ENCODE data around the gene NRBP1.

NRBP1 gene

DNA sequence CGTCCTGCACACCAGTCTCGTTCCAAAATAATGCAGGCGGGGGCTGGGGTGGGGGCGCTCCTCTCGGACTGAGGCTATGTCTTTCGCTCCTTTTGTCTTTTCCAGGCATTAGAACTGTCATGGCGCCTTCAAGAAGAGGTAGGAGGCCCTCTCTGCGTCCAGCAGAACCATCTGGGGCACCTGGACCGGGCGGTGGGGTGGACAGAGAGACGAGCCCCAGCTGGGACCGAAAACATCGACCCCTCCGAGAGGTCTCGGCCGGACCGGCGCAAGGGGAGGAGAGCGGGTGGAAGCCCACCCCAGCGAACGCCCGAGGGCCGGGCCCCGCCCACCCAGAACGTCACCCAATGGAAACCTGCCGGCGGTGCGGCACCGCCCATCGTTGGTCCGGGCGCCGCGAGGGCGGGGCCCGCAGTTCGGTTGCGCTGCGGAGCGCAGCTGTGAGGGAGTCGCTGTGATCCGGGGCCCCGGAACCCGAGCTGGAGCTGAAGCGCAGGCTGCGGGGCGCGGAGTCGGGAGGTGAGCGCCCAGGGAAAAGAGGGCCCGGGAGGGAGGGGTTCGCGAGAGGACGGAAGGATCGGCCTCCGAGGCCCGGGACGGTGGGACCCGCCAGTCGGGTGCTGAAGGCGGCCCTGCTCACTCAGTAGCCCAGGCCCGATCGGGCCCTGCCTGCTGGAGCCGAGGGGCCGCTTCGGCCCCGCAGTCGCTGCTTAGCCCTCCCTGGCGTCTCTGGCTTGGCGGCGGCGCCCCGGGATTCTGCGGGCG lies at the start of gene NRBP1:
TSS of gene NRBP1 (plus strand) at position 419 of the 765 bp plus-strand sequence. CDS start 4,643 bp downstream, outside the sequence.
- DNase-seq: peak; percentile 95

GRCh38 chr2:27378809-27379290 lies 49.6 kb upstream of the NRBP1 start:
- no peak for DNase-seq

DNA sequence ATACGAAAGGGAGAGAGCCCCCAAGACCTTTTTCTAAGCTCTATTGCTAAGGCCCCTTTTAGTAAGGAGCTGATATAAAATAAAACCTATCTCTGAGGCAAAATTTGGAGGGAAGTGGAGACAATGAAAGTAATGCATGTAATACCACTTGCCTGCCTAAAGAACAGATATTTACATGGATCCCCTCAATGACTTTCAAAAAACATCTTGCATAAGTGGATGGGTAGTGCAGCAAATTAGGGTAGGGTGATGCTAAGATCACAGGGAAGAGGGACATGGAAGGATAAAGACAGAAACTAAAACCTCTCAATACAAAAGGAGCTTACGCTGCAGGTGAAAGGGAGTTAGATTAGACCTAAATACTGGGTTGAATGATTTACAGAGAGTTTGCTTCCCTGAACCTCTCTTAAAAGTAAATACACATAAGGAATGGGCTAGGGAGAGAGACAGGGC lies 49.0 kb upstream of the NRBP1 start:
- no peak for DNase-seq

DNA sequence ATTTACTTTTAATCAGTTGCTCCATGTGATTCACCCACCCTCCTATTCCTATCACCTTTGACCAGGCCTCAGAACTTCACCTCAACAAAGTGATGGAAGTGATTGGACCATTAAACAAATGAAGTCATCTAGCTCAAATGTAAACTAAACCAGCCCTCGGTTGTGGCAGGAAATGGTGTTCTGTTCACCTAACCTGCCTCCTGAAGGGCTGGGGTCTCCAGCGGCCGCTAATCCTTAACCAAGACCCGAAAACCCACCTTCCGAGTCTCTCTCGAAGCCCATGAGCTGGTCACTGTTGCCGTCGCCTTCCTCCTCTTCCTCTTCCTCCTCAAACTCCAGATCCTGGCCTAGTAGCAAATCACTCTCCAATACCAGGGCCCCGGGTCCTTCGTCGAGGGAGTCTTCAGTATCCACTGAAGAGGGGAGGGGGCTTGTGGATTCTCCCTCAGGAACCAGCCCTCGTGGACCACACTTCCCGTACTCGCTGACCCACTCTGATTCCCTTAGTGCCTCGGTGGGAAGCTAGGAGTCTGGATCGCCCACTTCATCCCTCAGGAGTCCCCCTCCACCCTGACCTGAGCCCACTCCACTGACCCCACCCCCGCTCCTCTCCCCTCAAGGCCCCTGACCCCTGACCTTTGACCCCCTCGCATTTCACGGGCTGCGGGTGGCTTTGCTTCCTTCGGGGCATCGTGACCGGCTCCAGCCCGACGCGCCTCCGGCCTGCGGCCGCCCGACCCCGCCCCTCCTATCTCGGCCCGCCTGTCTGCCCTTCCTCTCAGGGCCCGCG lies 48.4 kb upstream of the NRBP1 start:
- DNase-seq: peak; percentile 75

- DNase-seq: peak; percentile 91
Observed at GRCh38 chr2:27380626-27381545, 47.5 kb upstream of the NRBP1 start, which contains the start of gene ZNF513. Gene ZNF513, minus strand, starts transcription at chr2:27380734. Its CDS starts 208 bp downstream, at chr2:27380526.

DNA sequence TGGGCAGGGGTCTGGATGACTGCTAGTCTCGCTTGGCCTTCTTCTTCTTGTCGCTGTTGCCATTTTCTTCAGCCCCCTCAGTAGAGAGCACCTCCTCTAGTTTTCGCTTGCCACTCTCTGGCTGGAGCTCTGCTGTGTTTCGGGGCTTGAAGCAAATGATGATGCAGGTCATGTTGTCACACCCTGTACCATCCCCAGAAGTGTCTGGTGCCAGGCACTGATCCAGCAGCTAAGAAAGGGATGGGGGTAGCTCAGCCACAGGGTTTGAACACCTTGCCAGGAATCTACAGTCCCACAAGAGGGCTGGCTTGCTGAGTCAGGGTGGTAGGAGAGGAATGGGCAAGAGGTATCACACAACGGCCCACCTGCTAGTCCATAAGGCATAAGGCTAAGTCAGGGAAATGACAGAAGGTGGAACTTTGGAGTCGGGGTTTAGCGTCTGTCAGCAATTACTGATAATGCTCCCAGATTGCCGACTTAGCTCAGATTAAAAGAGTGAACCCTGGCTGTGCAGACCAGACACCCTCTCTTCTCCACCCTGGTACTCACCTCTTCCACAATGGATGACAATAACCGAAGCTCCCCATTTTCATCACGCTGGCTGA lies 46.8 kb upstream of the NRBP1 start:
- DNase-seq: no peak

DNA sequence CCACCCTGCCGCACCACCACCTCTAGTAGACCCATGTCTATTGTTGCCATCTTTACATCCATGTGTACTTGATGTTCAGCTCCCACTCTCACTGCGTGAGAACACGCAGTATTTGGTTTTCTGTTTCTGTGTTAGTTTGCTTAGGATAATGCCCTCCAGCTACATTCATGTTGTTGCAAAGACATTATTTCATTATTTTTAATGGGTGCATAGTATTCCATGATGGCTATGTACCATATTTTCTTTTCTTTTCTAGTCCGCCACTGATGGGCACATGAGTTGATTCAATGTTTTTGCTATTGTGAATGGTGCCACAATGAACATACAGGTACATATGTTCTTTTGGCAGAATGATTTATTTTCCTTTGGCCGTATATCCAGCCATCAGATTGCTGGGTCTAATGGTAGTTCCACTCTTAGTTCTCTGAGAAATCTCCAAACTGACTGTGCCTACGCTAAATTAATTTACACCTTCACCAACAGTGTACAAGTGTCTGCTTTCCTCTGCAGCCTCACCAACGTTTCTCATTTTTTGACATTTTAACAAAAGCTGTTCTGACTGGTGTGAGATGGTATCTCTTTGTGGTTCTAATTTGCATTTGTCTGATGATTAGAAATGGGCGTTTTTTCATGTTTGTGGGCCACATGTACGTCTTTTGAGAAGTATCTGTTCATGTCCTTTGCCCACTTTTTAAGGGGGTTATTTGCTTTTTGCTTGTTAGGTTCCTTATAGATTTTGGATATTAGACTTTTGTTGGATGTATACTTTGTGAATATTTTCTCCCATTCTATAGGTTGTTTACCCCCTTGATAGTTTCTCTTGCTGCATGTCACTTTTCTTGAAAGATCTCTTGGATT lies 37.4 kb upstream of the NRBP1 start:
- DNase-seq: no peak

DNA sequence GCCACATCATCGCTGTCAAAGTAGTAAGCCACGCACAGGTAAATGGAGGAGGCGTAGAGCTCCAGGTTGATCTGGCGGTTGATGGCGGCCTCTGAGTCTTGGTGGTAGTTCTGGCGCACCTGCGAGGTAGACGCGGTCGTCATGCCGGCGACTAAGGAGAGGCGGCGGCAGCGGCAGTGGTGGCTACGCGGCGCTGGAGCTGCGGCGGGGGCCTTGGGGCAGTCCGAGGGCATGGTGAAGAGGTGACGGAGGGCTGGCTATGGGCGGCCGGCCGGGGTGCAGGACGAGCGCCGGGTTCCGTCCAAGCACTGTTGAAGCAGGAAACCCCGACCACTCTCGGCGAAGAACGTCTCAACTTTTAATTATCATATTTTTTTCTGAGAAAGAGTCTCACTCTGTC lies 35.2 kb upstream of the NRBP1 start:
- no peak for DNase-seq

- DNase-seq: no peak
Observed at GRCh38 chr2:27398962-27399361, 29.5 kb upstream of the NRBP1 start.

GRCh38 chr2:27400348-27401135 lies 27.9 kb upstream of the NRBP1 start:
- no peak for DNase-seq

DNA sequence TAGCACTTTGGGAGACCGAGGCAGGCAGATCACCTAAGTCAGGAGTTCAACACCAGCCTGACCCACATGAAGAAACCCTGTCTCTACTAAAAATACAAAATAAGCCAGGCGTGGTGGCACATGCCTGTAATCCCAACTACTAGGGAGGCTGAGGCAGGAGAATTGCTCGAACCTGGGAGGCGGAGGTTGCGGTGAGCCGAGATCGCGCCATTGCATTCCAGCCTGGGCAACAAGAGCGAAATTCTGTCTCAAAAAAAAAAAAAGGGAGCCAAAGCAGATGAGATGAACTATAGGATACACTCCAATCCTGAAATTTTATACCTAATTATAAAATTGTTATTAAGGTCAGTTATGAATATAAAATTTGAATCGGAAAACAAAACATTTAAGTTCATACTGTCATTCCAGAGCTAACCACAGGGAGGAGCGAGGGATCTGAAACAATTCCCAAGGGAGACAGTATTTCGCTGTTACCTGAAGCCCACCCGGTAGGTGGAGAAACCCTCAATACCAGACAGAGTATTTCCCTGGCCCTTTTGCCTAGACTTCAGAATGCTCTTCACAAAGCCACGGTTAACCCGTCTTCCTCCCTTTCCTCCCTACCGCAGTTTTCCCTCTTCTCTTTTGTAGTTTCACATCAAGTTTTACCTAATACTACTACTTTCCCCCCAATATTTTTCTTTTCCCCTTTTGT lies 20.5 kb upstream of the NRBP1 start:
- DNase-seq: peak; percentile 65

DNA sequence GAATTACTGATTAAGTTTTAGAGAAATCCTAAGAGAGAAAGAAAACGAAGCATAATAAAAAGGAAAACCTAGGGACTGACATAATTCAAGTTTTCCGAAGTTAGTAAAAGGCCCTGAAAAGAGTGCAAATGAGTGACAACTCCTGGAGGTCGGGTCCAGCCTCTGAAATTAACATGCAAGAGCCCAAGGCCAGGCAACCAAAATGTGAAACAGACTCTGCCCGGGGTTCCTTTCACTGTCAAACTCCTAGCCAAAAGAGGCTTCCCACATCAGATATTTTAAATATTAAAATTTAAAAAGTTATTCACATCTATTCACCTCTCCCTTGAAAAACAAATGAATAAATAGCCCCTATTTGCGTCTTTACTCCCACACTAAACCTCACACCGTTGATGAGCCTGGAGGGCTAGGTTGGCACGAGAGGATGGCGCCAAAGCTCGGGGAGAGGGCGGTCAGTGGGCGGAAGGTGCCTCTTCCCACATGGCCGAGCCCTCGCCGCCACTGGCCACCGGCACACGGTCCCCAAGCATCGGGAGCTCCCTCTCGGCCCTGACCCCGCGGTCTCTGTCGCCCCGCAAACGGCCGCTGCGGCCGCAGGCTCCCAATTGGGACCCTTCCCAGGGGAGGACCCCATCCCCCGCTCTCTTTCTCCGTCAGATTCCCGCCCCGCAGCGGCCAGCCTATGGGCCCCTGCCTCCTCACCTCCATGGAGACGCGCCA lies 19.7 kb upstream of the NRBP1 start:
- peak; percentile 57 for DNase-seq

DNA sequence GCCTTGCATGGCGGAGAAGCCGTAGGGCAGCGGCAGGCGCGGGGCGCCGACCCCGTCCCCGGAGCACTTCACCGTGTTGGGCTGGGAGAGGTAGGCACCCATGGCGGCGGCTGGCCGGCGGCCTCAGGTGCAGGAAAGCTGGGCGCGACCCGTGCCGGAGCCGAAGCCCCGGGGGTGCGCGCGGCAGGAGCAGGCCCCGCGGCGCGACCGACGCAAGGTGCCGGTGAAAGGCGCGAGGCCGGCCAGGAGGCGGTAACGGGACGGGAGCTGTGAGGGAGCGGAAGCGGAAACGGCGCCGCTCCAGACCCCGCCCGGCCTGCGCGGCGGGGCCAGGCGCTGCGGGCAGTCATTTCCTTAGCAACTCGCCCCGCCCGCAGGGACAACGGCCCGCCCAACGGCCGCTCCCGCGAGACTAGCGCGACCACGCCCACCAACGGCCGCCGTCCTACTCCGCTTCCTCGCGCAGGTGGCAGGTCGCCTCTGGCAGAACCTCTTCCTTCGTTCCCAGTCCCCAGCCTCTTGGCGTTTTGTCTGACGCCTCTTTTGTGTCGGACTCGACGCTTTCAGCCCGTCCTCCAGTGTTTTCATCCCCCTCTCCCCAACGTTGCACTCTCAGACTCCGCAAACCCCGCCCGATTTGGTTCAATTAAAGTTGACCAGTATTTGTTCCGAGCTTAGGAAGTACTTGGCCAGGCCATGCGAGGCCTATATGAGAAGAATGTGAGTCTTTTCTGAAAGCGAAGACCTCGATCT lies 18.9 kb upstream of the NRBP1 start, which contains the start of gene PPM1G:
TSS of gene PPM1G (minus strand) at position 271 of the 753 bp plus-strand sequence. CDS start at position 102, 169 bp downstream.
- peak; percentile 96 for DNase-seq

DNA sequence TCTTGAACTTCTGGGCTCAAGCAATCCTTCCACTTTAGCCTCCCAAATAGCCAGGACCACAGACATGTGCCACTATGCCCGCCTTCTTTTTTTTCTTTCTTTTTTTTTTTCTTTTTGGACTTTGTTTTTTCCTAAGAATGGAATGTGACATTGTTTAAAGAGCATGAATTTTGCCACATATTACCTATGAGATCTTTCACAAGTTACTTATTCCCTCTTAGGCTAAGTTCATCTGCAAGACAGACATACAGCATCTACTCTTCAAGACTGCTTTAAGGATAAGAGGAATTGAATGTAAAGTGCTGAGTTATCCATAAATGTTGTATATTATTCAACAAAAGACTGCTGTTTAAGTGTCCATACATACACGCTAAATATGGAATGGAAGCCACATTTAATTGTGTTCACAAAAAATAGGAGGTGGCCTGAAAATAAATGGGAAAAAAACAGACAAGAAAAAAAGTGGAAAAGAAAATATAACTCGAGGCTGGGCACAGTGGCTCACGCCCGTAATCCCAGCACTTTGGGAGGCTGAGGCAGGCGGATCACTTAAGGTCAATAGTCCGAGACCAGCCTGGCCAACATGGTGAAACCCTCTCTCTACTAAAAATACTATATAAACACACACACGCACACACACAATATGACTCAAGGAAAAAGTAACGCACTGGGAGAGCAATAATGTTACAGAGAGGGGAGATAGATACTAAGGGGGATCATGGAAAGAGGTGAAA lies 15.8 kb upstream of the NRBP1 start:
- DNase-seq: no peak

DNA sequence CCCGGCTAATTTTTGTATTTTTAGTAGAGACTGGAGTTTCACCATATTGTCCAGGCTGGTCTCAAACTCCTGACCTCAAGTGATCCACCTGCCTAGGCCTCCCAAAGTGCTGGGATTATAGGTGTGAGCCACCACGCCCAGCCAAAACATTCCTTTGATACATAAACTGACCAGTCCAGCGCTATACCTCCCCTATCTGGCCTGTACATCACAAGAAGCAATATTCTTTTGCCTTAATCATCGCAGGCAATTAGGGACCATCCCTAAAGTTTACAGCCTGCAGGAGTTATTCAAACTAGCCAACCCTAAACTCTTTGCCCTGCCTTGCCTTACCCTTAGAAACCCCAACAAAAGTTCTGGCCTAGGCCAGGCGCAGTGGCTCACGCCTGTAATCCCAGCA lies 12.3 kb upstream of the NRBP1 start:
- no peak for DNase-seq

GRCh38 chr2:27420996-27421395 lies 7.4 kb upstream of the NRBP1 start:
- DNase-seq: no peak

DNA sequence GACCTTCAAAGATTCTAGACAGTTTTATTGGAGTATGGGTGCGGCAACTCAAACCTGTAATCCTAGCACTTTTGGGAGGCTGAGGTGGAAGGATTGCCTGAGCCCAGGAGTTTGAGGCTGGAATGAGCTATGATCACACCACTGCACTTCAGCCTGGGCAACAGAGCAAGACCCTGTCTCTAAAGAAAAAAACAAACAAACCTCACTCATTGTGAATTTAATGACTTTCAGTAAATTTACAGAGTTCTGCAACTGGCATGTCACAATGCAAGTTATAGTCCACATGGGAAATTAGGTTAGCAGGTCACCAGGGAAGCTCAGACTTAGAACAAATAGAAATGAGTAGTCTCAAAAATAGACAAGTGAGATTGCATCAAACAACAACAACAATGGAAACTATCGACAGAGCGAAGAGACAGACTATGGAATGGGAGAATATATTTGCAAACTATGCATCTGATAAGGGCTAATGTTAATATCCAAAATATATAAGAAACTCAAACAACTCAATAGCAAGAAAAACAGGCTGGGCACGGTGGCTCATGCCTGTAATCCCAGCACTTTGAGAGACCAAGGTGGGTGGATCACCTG lies 6.7 kb upstream of the NRBP1 start:
- no peak for DNase-seq
